Osteocyte (in vitro differentiated cells): ENCODE results near the gene ACRV1. TPM values are rescaled to one million over a fixed set of nuclear protein-coding genes. Genes with fewer than 3 reads are reported as not detected.

ENCODE experiments used
- DNase-seq: peaks from one replicate; pipeline ENCODE4 v3.0.0; 2021; ENCODE audit warnings: mixed read lengths; ENCODE audit not compliant: unreplicated experiment; ENCODE audit errors: extremely low spot score
- H3K27ac Mint-ChIP-seq: one replicate; pipeline ENCODE4 v1.8.0; 2021; ENCODE audit warnings: mild to moderate bottlenecking, mixed read lengths; ENCODE audit not compliant: unreplicated experiment
- H3K27me3 Mint-ChIP-seq: one replicate; pipeline ENCODE4 v1.8.0; 2021; ENCODE audit warnings: mixed read lengths; ENCODE audit not compliant: unreplicated experiment
- H3K36me3 Mint-ChIP-seq: one replicate; pipeline ENCODE4 v1.8.0; 2021; ENCODE audit warnings: mixed read lengths; ENCODE audit not compliant: unreplicated experiment
- H3K4me1 Mint-ChIP-seq: one replicate; pipeline ENCODE4 v1.8.0; 2021; ENCODE audit warnings: mixed read lengths; ENCODE audit not compliant: unreplicated experiment
- H3K4me3 Mint-ChIP-seq: one replicate; pipeline ENCODE4 v1.8.0; 2021; ENCODE audit warnings: mild to moderate bottlenecking, moderate library complexity, mixed read lengths; ENCODE audit not compliant: unreplicated experiment
- H3K9me3 Mint-ChIP-seq: one replicate; pipeline ENCODE4 v1.8.0; 2021; ENCODE audit warnings: mixed read lengths; ENCODE audit not compliant: unreplicated experiment
- CTCF ChIP-seq: fragments of 200-600 bp; sonication (generic); IDR thresholded peaks from 2 replicates; pipeline ENCODE4 v1.5.0; 2021; ENCODE audit warnings: antibody characterized with exemption, mild to moderate bottlenecking, moderate library complexity
- total RNA-seq: library from RNA; stranded (reverse); gene quantifications from 2 replicates; pipeline ENCODE4 v1.2.1, GENCODE V29; 2021

ACRV1 gene
- total RNA-seq, 1 donor from 2014 or later, result not detected

DNA sequence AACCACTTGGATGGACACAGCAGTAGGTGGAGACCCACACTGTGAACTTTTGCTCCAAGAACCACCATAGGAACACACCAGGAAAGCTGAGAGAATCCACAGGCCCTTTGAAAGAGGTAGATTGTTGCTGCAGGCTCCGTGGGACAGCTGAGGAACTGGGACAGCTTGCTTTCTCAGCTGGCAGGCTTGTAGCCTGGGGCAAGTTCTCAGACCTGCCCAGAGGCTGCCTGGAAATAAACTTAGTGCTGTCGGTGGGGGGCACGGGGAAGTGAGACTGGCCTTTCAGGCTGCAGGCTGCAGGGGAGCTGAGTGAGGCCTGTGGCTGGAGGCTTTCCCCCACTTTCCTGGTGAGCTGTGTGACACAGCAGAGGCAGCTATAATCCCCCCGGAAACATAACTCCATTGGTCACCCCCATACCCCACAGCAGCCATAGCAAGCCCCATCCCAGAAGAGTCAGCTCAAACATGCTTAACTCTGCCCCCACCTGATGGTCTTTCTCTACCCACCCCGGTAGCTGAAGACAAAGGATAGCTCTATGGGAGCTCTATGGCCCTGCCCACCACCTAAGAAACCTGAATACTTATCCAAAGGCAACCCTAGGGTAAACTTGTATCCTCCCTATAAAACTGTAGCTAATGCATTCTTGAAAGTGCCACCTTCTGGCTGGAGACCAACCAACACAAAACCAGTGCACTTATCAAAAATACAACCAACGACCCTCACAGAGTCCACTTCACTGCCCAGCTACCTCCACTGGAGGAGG lies 21.4 kb upstream of the ACRV1 start:
- Mint-ChIP-seq H3K9me3 (no peaks in the 10 kb centered on the region), H3K27ac (no peak overlapping the region), H3K27me3 (peaks cover 17% of the 10 kb centered on the region), H3K4me3 (no peak overlapping the region), H3K4me1 (no peaks in the 10 kb centered on the region), H3K36me3 (no peaks in the 10 kb centered on the region)
- DNase-seq, result no peak
- no peak for TF ChIP-seq CTCF

DNA sequence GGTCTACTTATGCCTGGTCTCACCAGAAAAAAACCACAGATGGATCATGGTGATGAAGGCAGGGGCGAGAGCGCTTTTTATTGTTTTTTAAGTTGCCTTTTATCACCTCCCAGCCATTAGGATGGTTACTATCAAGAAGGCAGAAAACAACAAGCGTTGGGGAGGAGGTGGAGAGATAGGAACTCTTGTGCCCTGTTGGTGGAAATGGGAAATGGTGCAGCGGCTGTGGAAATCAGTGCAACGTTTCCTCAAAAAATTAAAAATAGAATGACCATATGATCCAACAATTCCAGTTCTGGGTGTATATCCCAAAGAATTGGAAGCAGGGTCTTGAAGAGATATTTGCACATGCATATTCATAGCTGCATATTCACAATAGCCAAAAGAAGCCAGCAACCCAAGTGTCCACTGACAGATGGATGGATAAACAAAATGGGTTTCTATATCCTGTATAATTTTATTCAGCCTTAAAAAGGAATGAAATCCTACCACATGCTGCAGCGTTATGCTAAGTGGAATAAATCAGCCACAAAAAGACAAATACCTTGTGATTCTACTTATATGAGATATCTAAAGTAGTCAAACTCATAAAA lies 20.5 kb upstream of the ACRV1 start:
- H3K27me3 Mint-ChIP-seq, result peaks cover 9% of the 10 kb centered on the region
- H3K4me1 Mint-ChIP-seq, result no peaks in the 10 kb centered on the region
- no peak for TF ChIP-seq CTCF
- no peaks in the 10 kb centered on the region for H3K9me3 Mint-ChIP-seq
- no peak for DNase-seq
- H3K4me3 Mint-ChIP-seq, result no peak overlapping the region
- no peak overlapping the region for H3K27ac Mint-ChIP-seq
- H3K36me3 Mint-ChIP-seq, result no peaks in the 10 kb centered on the region

DNA sequence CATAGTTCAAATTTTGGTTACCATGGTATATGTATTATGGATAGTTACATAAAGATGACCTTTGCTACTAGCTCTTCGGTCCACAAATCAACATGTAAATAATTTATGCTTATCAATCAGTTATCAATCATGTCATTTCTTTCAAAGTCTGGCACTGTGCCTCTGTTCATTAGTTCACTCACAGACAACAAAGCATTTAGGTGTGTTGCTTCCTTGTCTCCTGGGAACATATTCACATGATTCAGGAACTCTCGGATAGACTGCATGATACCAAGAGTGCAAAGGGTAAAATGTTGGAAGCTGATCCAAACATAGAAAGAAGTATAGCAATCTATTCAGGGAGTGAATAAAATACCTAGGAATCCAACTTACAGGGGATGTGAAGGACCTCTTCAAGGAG lies 14.3 kb upstream of the ACRV1 start:
- Mint-ChIP-seq H3K9me3 (peaks cover 7% of the 10 kb centered on the region), H3K36me3 (no peaks in the 10 kb centered on the region), H3K27me3 (peaks cover 5% of the 10 kb centered on the region), H3K4me3 (no peak overlapping the region), H3K27ac (no peak overlapping the region), H3K4me1 (no peaks in the 10 kb centered on the region)
- DNase-seq, result no peak
- no peak for TF ChIP-seq CTCF

DNA sequence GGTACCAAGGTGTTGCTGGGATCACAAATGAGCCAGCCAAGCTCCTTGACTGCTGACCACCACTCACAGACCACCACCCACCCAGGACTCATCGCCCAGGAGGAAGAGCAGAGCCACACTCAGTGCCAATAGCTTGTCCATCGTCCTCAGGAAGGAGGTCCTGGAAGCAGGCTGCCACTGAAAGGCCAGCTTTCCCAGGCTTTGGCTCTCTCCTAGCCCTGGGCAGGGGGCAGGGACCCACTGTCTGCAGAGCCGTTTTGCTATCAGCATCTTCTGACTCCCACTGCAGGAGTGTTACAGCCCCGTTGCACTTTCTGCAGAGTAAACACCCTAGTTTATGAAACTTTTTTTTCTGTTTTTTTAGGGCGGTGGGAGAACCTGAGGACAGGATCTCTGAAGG lies 12.2 kb upstream of the ACRV1 start:
- TF ChIP-seq CTCF, result no peak
- H3K27me3 Mint-ChIP-seq, result peaks cover 2% of the 10 kb centered on the region
- H3K4me3 Mint-ChIP-seq, result no peak overlapping the region
- peaks cover 7% of the 10 kb centered on the region for H3K9me3 Mint-ChIP-seq
- H3K27ac Mint-ChIP-seq, result no peak overlapping the region
- no peaks in the 10 kb centered on the region for H3K4me1 Mint-ChIP-seq
- H3K36me3 Mint-ChIP-seq, result no peaks in the 10 kb centered on the region
- no peak for DNase-seq

- Mint-ChIP-seq H3K36me3 (no peaks in the 10 kb centered on the region), H3K27me3 (peaks cover 2% of the 10 kb centered on the region), H3K9me3 (no peaks in the 10 kb centered on the region), H3K27ac (no peak overlapping the region), H3K4me3 (no peak overlapping the region), H3K4me1 (no peaks in the 10 kb centered on the region)
- no peak for TF ChIP-seq CTCF
- DNase-seq, result no peak
These were observed 9.4 kb upstream of the ACRV1 start for GRCh38 chr11:125690006-125690405.
